Activated naive CD4-positive, alpha-beta T cell treated with anti-CD3 and anti-CD28 coated beads for 36 hours (primary cell): ENCODE data around the gene CRYBG1. TPM values are rescaled to one million over a fixed set of nuclear protein-coding genes. Genes with fewer than 3 reads are reported as not detected.

Experiments
- CTCF ChIA-PET: fragments of 350-600 bp; sonication (Branson Sonifier 250); formaldehyde crosslinking; loops from one replicate; lab custom pipeline; 2021; ENCODE audit warnings: antibody characterized with exemption; lab: Charles Lee
- DNase-seq: peaks from one replicate; pipeline ENCODE4 v3.0.0-alpha.2; 2020
- H3K27ac Mint-ChIP-seq: one replicate; pipeline ENCODE4 v1.8.0; 2021; ENCODE audit warnings: mild to moderate bottlenecking, mixed read lengths
- H3K27me3 Mint-ChIP-seq: one replicate; pipeline ENCODE4 v1.8.0; 2021; ENCODE audit warnings: low read depth, mixed read lengths
- H3K36me3 Mint-ChIP-seq: one replicate; pipeline ENCODE4 v1.8.0; 2021; ENCODE audit warnings: low read depth, mixed read lengths
- H3K4me1 Mint-ChIP-seq: one replicate; pipeline ENCODE4 v1.8.0; 2021; ENCODE audit warnings: low read depth, mixed read lengths
- H3K4me3 Mint-ChIP-seq: one replicate; pipeline ENCODE4 v1.8.0; 2021; ENCODE audit warnings: mild to moderate bottlenecking, moderate library complexity, mixed read lengths
- H3K9me3 Mint-ChIP-seq: one replicate; pipeline ENCODE4 v1.8.0; 2021; ENCODE audit warnings: mixed read lengths
- intact Hi-C: fragments of 100-400 bp; cut with micrococcal nuclease; formaldehyde crosslinking; loops from one replicate; pipeline ENCODE4 v1.15.1; 2023
- total RNA-seq, 2 experiments: library from RNA; stranded (reverse); gene quantifications; one replicate each; pipeline ENCODE4 v1.2.3, GENCODE V29; 2021

The CRYBG1 gene
- total RNA-seq, 2 experiments from 2014 or later, result 12.9 to 13.0 TPM

DNA sequence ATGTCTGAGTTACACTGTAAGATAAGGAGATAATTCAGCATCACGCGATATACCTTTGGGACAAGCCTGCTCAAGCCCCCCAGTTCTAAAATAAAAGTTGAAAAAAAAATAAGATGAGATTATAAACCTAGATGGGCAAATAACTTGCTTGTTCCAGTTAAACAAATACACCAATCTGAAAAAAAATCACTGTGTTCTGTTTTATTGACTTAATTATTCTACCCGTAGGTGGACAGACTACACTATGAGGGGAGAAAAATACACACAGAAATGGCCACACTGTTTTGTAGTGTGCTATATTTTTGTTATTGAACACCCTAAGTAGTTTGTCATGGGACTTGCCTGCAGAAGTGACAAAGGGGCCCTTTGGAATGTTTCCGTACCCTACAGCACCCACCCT is 70.9 kb downstream of the CRYBG1 start:
- H3K27me3 Mint-ChIP-seq, result no peaks in the 10 kb centered on the region
- no peak for DNase-seq
- no peak overlapping the region for H3K27ac Mint-ChIP-seq
- CTCF ChIA-PET, result interaction anchor here (1.0 to 2.5 kb wide), 2 partner anchors 92 to 135 kb away, joined by 4 to 5 read pairs; no protein-coding TSS in a partner anchor
- intact Hi-C loops, result no loop called here
- H3K9me3 Mint-ChIP-seq, result no peaks in the 10 kb centered on the region
- H3K4me1 Mint-ChIP-seq, result no peaks in the 10 kb centered on the region
- no peaks in the 10 kb centered on the region for H3K36me3 Mint-ChIP-seq
- H3K4me3 Mint-ChIP-seq, result no peak overlapping the region

DNA sequence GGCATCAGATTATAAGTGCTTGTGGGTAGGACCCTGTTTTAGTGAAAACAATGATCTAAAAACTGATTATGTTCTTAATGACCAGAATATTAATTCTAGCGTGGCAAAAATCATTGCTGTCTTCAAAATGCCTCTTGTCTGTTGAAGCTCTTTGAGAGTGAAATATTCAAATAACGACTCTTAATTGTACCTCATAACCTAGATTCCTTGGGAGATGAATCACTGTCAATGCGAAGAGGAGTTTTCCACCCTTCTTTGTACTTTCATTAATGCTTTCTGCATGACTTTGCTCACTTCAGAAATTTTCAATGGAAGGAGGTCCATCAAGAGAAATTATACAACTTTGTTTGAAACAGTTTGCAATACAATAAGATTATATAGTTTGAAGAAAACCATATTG is 71.5 kb downstream of the CRYBG1 start:
- H3K4me1 Mint-ChIP-seq, result no peaks in the 10 kb centered on the region
- H3K27me3 Mint-ChIP-seq, result no peaks in the 10 kb centered on the region
- CTCF ChIA-PET, result interaction anchor here (1.0 to 2.5 kb wide), 2 partner anchors 92 to 135 kb away, joined by 4 to 5 read pairs; no protein-coding TSS in a partner anchor
- DNase-seq, result no peak
- no peaks in the 10 kb centered on the region for H3K36me3 Mint-ChIP-seq
- intact Hi-C loops, result no loop called here
- no peaks in the 10 kb centered on the region for H3K9me3 Mint-ChIP-seq
- H3K27ac Mint-ChIP-seq, result no peak overlapping the region
- no peak overlapping the region for H3K4me3 Mint-ChIP-seq

DNA sequence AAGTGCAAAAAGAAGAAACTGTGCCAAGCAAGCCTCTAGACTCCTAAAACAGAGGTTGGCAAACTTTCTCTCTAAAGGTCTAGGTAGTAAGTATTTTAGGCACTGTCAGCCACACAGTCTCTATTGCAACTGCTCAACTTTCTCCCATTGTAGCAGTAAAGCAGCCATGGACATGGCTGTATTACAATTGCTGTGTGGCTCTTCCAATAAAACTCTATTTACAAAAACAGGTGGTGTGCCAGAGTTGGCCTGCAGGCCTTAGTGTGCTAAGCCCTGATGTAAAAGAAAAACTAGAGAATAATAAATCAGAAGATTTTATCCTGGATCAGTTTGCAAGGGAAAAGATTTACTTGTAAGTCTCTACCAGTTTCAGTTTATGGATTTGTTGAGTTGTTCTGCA is 74.0 kb downstream of the CRYBG1 start:
- DNase-seq, result no peak
- no peaks in the 10 kb centered on the region for H3K4me1 Mint-ChIP-seq

DNA sequence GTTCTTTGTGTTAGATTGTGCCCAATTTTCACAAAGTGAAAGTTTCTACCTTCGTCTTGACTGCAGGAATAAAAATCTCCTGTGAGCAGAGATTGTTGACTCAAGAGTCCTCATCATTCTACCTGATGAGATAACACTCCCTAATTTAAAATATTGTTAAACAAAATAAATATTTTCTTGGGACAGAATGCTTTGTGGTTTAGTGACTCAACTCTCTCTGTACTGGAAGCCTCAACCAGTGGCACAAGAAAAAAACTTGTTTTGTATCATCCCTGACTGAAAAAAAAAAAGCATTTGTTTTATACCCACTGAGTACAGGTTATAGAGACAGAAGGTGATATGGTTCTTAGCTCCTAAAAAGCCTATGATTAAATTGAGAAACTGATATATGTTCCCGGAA is 78.9 kb downstream of the CRYBG1 start:
- Mint-ChIP-seq H3K4me1 (no peaks in the 10 kb centered on the region), H3K36me3 (no peaks in the 10 kb centered on the region), H3K27me3 (peaks cover 25% of the 10 kb centered on the region), H3K4me3 (no peak overlapping the region), H3K9me3 (no peaks in the 10 kb centered on the region), H3K27ac (no peak overlapping the region)
- DNase-seq, result no peak
- intact Hi-C loops, result no loop called here
- CTCF ChIA-PET, result interaction anchor here (0.7 to 14.4 kb wide), 3 partner anchors 128 to 808 kb away, joined by 3 to 361 read pairs (median 5); no protein-coding TSS in a partner anchor

More for the DNA sequence above, 74.0 kb downstream of the CRYBG1 start:
- Mint-ChIP-seq H3K9me3 (no peaks in the 10 kb centered on the region), H3K4me3 (no peak overlapping the region), H3K27ac (no peak overlapping the region), H3K36me3 (no peaks in the 10 kb centered on the region), H3K27me3 (peaks cover 6% of the 10 kb centered on the region)
- CTCF ChIA-PET, result interaction anchor here (1.4 kb wide), 1 partner anchor 31 kb away, joined by 3 read pairs; no protein-coding TSS in a partner anchor
- intact Hi-C loops, result no loop called here

DNA sequence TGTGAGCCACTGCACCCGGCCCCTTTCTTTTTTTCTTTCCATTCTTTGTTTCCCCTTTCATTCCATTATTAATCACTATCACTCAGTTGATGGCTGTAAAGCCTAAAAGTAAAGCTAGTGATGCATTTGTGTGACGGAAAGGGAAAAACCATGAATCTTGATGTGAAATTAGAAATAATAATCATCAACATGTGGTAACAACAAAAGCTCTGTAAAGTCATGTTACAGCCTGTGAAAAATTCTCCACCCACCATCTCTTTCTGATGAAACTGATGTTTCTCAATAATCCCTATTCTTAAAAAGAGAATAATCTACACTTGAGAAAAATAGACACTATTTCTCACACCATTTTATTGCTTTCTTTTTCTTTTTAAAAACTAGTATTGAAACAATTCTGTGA is 80.0 kb downstream of the CRYBG1 start:
- CTCF ChIA-PET, result interaction anchor here (0.6 to 14.4 kb wide), 4 partner anchors 13 to 602 kb away, joined by 3 to 361 read pairs (median 3); no protein-coding TSS in a partner anchor
- no peaks in the 10 kb centered on the region for H3K36me3 Mint-ChIP-seq
- no peaks in the 10 kb centered on the region for H3K4me1 Mint-ChIP-seq
- no peak for DNase-seq
- no peaks in the 10 kb centered on the region for H3K9me3 Mint-ChIP-seq
- no peak overlapping the region for H3K27ac Mint-ChIP-seq
- intact Hi-C loops, result loop anchor here (10.0 kb wide), 1 partner anchor 346 kb away; no protein-coding TSS in a partner anchor
- peaks cover 25% of the 10 kb centered on the region for H3K27me3 Mint-ChIP-seq
- no peak overlapping the region for H3K4me3 Mint-ChIP-seq

DNA sequence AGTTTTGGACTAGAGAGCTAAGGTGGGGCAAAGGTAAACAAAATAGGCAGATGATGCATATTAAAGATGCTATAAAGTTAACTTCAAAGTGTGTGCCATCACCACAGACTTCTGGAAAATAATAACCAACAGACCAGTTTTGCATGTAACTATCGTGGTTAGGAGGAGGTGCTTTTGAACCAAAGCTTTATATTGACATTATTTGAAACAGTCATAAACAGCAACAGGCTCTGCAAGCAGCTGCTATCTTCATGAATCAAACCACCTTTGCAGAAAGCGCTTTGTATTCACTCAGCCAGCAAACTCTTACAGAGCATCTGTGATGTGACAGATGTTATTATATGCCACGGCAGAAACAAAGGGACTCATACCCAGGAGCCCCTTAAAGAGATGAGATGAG is 81.9 kb downstream of the CRYBG1 start:
- CTCF ChIA-PET, result interaction anchor here (0.5 to 14.4 kb wide), 11 partner anchors 64 to 537 kb away, joined by 3 to 361 read pairs (median 3); no protein-coding TSS in a partner anchor
- Mint-ChIP-seq H3K36me3 (no peaks in the 10 kb centered on the region), H3K4me1 (peaks cover 4% of the 10 kb centered on the region), H3K27ac (no peak overlapping the region), H3K4me3 (no peak overlapping the region), H3K27me3 (peaks cover 25% of the 10 kb centered on the region), H3K9me3 (no peaks in the 10 kb centered on the region)
- intact Hi-C loops, result loop anchor here (10.0 kb wide), 1 partner anchor 348 kb away; no protein-coding TSS in a partner anchor
- DNase-seq, result no peak

DNA sequence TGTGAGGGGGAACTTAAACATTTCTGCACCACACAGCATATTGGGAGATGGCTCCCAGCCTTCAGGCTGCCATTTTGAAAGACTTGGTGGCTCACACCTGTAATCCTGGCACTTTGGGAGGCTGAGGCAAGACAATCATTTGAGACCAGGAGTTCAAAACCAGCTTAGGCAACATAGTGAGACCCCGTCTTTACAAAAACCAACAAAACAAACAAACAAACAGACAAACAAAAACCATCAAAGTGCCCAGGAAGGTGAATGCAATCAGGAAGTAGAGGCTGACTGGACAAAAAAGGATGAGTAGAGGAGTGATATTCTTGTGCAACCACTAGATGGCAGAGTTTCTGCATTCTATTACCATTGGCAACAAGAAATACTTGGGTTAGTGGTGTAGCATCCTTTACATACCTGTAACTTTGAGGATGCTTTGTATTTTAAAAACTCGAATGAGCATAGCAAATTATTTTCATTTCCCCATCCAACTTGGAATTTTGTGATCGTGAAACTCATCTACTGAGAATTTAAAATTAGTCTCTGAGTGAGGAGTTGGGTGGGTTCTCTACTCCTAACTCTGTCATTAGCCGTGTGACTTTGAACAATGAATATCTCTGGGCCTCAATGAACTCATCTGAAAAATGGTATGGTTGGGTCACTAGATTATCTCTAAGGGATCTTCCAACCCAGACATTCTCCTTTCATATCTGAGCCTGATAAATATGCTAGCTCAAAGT is 84.4 kb downstream of the CRYBG1 start:
- Mint-ChIP-seq H3K27me3 (peaks cover 15% of the 10 kb centered on the region), H3K4me1 (peaks cover 16% of the 10 kb centered on the region), H3K36me3 (no peaks in the 10 kb centered on the region), H3K4me3 (no peak overlapping the region), H3K9me3 (no peaks in the 10 kb centered on the region), H3K27ac (no peak overlapping the region)
- peak; percentile 23 for DNase-seq
- intact Hi-C loops, result loop anchor here (1.0 to 10.0 kb wide), 9 partner anchors 65 to 1013 kb away; partner anchors contain the start of gene CRYBG1
- CTCF ChIA-PET, result interaction anchor here (0.6 to 14.4 kb wide), 36 partner anchors 11 to 1899 kb away, joined by 3 to 361 read pairs (median 5); partner anchors contain the start of gene CRYBG1

DNA sequence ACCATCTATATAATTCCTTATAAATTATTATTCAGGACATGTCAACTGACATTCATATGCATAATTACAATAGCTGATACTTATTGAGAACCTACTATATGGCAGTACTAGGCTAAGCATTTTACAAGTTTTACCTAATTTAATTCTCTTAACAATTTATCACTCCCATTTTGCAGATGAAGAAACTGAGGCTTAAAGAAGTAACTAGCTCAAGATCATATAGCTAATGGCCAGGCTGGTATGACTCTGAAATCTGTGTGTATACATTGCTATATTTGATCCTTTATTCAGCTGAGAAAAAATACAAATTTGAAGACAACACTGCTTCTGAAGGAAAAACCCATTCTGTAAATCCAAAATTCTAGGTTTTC is 85.0 kb downstream of the CRYBG1 start:
- no peaks in the 10 kb centered on the region for H3K9me3 Mint-ChIP-seq
- H3K4me1 Mint-ChIP-seq, result peaks cover 16% of the 10 kb centered on the region
- no peaks in the 10 kb centered on the region for H3K36me3 Mint-ChIP-seq
- H3K4me3 Mint-ChIP-seq, result no peak overlapping the region
- no peak for DNase-seq
- intact Hi-C loops, result loop anchor here (1.0 to 10.0 kb wide), 9 partner anchors 65 to 1013 kb away; partner anchors contain the start of gene CRYBG1
- H3K27me3 Mint-ChIP-seq, result peaks cover 12% of the 10 kb centered on the region
- CTCF ChIA-PET, result interaction anchor here (0.6 to 14.4 kb wide), 35 partner anchors 10 to 1899 kb away, joined by 3 to 361 read pairs (median 5); partner anchors contain the start of gene CRYBG1
- no peak overlapping the region for H3K27ac Mint-ChIP-seq

DNA sequence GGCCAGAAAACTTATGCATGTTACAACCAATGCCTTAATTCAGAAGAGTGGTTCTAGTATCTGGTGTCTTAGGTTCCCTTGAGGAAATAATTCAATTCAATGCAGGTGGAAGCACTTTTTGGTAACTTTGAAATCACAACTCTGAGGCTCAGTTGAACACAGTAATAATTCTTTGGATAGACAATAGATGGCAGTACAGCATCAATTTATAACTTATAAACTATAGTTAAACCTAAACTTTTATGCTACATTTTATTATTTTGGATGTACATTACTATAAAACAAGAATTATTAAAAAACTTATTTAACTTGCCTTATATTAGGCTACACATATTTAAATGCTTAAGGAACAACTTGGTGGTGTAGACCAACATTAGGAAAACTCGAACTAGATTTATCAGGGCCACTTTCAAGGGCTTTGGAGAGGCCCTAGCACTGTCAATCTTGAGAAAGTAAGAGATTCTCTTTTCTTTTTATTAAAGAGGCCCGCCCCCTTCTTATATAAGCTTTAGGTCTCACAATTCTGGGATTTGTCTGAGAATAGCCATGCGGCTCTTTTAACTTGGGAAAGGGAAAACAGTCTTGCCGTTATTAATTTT is 85.9 kb downstream of the CRYBG1 start:
- Mint-ChIP-seq H3K9me3 (no peaks in the 10 kb centered on the region), H3K27me3 (peaks cover 6% of the 10 kb centered on the region), H3K4me1 (peaks cover 16% of the 10 kb centered on the region), H3K27ac (no peak overlapping the region), H3K36me3 (no peaks in the 10 kb centered on the region), H3K4me3 (no peak overlapping the region)
- DNase-seq, result no peak
- intact Hi-C loops, result loop anchor here (1.0 to 10.0 kb wide), 4 partner anchors 110 to 1014 kb away; no protein-coding TSS in a partner anchor
- CTCF ChIA-PET, result interaction anchor here (0.9 to 14.4 kb wide), 10 partner anchors 63 to 533 kb away, joined by 3 to 361 read pairs (median 5); no protein-coding TSS in a partner anchor

DNA sequence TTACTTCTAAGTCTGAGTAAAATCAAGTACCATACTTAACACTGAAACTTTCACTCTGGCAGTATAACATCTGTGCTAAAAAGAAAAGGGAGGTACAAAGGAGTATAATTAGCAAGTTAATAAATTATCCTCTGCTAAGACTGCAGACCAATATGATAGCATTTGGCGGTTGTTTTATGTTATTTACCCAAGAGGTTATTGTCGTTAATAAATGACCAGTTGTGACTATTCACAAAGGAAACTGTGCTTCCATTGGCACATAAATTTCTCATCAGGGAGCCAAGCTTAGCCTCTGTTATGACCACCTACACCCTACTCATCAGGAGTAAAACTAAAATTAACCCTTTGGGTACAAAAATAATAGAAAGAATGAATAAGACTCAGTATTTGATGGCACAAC is 86.5 kb downstream of the CRYBG1 start:
- Mint-ChIP-seq H3K27ac (no peak overlapping the region), H3K4me1 (peaks cover 16% of the 10 kb centered on the region), H3K36me3 (no peaks in the 10 kb centered on the region), H3K9me3 (no peaks in the 10 kb centered on the region), H3K27me3 (peaks cover 4% of the 10 kb centered on the region), H3K4me3 (no peak overlapping the region)
- DNase-seq, result no peak
- CTCF ChIA-PET, result interaction anchor here (0.9 to 14.4 kb wide), 7 partner anchors 63 to 532 kb away, joined by 3 to 361 read pairs (median 5); no protein-coding TSS in a partner anchor
- intact Hi-C loops, result loop anchor here (1.0 to 10.0 kb wide), 4 partner anchors 109 to 1015 kb away; no protein-coding TSS in a partner anchor

DNA sequence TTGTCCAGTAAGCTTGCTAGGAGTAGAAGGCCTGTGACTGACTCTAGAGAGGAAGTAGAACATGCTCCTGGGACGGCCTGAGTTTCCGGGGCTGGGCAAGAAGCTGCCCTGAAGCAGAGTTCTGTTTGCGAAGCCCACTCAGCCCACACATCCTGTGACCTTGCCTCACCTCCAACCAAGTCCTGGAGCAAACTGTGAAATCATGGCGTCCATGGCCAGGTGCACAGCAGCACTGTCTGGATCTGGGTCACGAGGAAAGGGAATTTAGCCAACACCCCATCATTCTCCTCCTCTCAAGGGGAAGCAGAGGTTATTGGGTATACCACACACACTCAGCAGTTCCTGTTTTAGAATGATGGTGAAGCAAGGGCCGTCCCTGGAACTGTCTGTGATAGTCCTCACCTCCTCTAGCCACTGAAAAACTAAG is 87.5 kb downstream of the CRYBG1 start:
- CTCF ChIA-PET, result interaction anchor here (0.9 to 14.4 kb wide), 6 partner anchors 64 to 531 kb away, joined by 3 to 361 read pairs (median 4); no protein-coding TSS in a partner anchor
- Mint-ChIP-seq H3K36me3 (no peaks in the 10 kb centered on the region), H3K4me3 (no peak overlapping the region), H3K27me3 (no peaks in the 10 kb centered on the region), H3K4me1 (peaks cover 16% of the 10 kb centered on the region), H3K27ac (no peak overlapping the region), H3K9me3 (no peaks in the 10 kb centered on the region)
- intact Hi-C loops, result loop anchor here (5.0 to 10.0 kb wide), 2 partner anchors 353 to 1016 kb away; no protein-coding TSS in a partner anchor
- DNase-seq, result peak; percentile 30

DNA sequence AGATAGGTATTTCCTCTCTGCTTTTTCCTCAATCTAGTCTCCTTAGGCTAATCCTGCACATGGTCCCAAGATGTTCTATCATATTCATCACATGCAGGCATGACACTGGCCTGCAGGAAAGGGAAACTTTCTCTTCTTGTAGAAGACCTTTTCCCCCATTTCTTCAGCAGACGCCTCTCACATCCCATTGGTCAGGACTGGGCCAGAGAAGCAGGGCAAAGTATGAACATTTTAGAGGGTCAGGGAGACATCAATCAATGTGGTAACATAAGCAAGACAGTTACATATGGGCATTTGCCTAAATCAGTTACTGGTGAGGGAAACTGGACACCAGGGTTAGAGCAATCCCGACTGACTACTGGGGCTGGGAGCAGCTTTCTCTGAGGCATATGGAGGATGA is 90.1 kb downstream of the CRYBG1 start:
- Mint-ChIP-seq H3K36me3 (no peaks in the 10 kb centered on the region), H3K9me3 (no peaks in the 10 kb centered on the region), H3K27ac (no peak overlapping the region), H3K4me1 (peaks cover 16% of the 10 kb centered on the region), H3K27me3 (no peaks in the 10 kb centered on the region), H3K4me3 (no peak overlapping the region)
- DNase-seq, result no peak
- CTCF ChIA-PET, result interaction anchor here (1.2 to 14.4 kb wide), 2 partner anchors 107 to 117 kb away, joined by 4 to 361 read pairs; no protein-coding TSS in a partner anchor
- intact Hi-C loops, result no loop called here
